Caco-2 (cell line): ENCODE results near the gene ZNF837. TPM values are rescaled to one million over a fixed set of nuclear protein-coding genes. Genes with fewer than 3 reads are reported as not detected.

Source experiments
- BruUV-seq: library from RNA; stranded (reverse); fragments of 400-500 nt; replicated peaks from 2 replicates; lab custom pipeline; 2021; lab: Mats Ljungman, UMichigan
- CTCF ChIA-PET: fragments of 300-600 bp; sonication (Branson Sonifier 250); formaldehyde crosslinking; loops from one replicate; lab custom pipeline; 2022; ENCODE audit warnings: antibody characterized with exemption; lab: Charles Lee
- POLR2A ChIA-PET: fragments of 300-600 bp; sonication (Branson Sonifier 250); formaldehyde crosslinking; loops from one replicate; lab custom pipeline; 2022; ENCODE audit warnings: antibody characterized with exemption; lab: Charles Lee
- DNase-seq, 2 experiments: peaks; one replicate each; pipeline versions ENCODE4 v3.0.0 to v3.0.0-alpha.2; 2020 to 2022
- H3K27me3 ChIP-seq: replicated peaks from 2 replicates; pipeline ENCODE4 v1.6.0; 2011; ENCODE audit warnings: low read length; ENCODE audit not compliant: control insufficient read depth, insufficient read depth
- H3K36me3 ChIP-seq: 2 replicates; pipeline ENCODE4 v1.5.1; 2011; ENCODE audit warnings: low read length; ENCODE audit not compliant: control insufficient read depth, insufficient read depth
- H3K4me1 ChIP-seq: fragments of 250-450 bp; sonication (Bioruptor Pico); 2 replicates; pipeline ENCODE4 v1.5.1; 2020; ENCODE audit warnings: mild to moderate bottlenecking
- H3K4me3 ChIP-seq: 2 replicates; pipeline ENCODE4 v1.5.1; 2011; ENCODE audit warnings: low read depth, mild to moderate bottlenecking, control low read depth, low read length
- H3K9me3 ChIP-seq: fragments of 250-450 bp; sonication (Bioruptor Pico); 2 replicates; pipeline ENCODE4 v1.5.1; 2020; ENCODE audit warnings: mild to moderate bottlenecking, moderate library complexity
- H3K27ac Mint-ChIP-seq: one replicate; pipeline ENCODE4 v1.8.0; 2022; ENCODE audit warnings: mixed read lengths; ENCODE audit not compliant: unreplicated experiment
- H3K27me3 Mint-ChIP-seq: one replicate; pipeline ENCODE4 v1.8.0; 2022; ENCODE audit warnings: mixed read lengths; ENCODE audit not compliant: insufficient read depth, unreplicated experiment
- H3K36me3 Mint-ChIP-seq: one replicate; pipeline ENCODE4 v1.8.0; 2022; ENCODE audit warnings: mild to moderate bottlenecking, mixed read lengths; ENCODE audit not compliant: insufficient read depth, unreplicated experiment
- H3K4me1 Mint-ChIP-seq: one replicate; pipeline ENCODE4 v1.8.0; 2022; ENCODE audit warnings: low read depth, mixed read lengths; ENCODE audit not compliant: unreplicated experiment
- H3K4me3 Mint-ChIP-seq: one replicate; pipeline ENCODE4 v1.8.0; 2022; ENCODE audit warnings: mild to moderate bottlenecking, moderate library complexity, mixed read lengths; ENCODE audit not compliant: unreplicated experiment
- H3K9me3 Mint-ChIP-seq: one replicate; pipeline ENCODE4 v1.8.0; 2022; ENCODE audit warnings: mixed read lengths; ENCODE audit not compliant: unreplicated experiment
- CTCF ChIP-seq, 2 experiments: fragments of 200-600 bp in 1 of 2; IDR thresholded peaks; 1 replicate in 1 of 2; 2 replicates in 1 of 2; pipeline versions ENCODE4 v1.5.1 to v1.8.0; 2011 to 2022; ENCODE audit warnings: antibody characterized with exemption in 1 of 2, control low read depth in 1 of 2, inconsistent platforms in 1 of 2, low read depth in 1 of 2, low read length in 1 of 2, mild to moderate bottlenecking in 1 of 2, moderate library complexity in 1 of 2; ENCODE audit not compliant: insufficient read depth in 1 of 2, severe bottlenecking in 1 of 2, unreplicated experiment in 1 of 2
- intact Hi-C: fragments of 100-400 bp; cut with micrococcal nuclease; formaldehyde crosslinking; loops from one replicate; pipeline ENCODE4 v1.10.0; 2022; ENCODE audit not compliant: unreplicated experiment
- total RNA-seq: library from RNA; stranded (reverse); gene quantifications from 2 replicates; pipeline ENCODE4 v1.2.3, GENCODE V29; 2022

ZNF837 gene
- total RNA-seq, 1 experiment from 2014 or later, result 2.3 TPM

GRCh38 chr19:58396691-58397532, 16.1 kb upstream of the ZNF837 start:
- Histone ChIP-seq H3K4me3 (no peak overlapping the region), H3K4me1 (peaks cover 14% of the 10 kb centered on the region), H3K27me3 (no peaks in the 10 kb centered on the region), H3K36me3 (peaks cover 2% of the 10 kb centered on the region), H3K9me3 (no peaks in the 10 kb centered on the region)
- Mint-ChIP-seq H3K9me3 (no peaks in the 10 kb centered on the region), H3K4me3 (no peak overlapping the region), H3K4me1 (peaks cover 11% of the 10 kb centered on the region), H3K36me3 (peaks cover 74% of the 10 kb centered on the region), H3K27me3 (no peaks in the 10 kb centered on the region), H3K27ac (no peak overlapping the region)
- no peak for TF ChIP-seq CTCF (IDR thresholded peaks at IDR 0.05; ENCODE audit: insufficient read depth in 1 of 2, low read depth in 1 of 2, low read length in 1 of 2, severe bottlenecking in 1 of 2, unreplicated experiment in 1 of 2)
- ChIA-PET POLR2A (no interaction called here), CTCF (no interaction called here)
- intact Hi-C loops, result no loop called here
- DNase-seq, result no peak
- no TSS peak for BruUV-seq

- H3K4me1 Mint-ChIP-seq, result peaks cover 8% of the 10 kb centered on the region
- CTCF ChIA-PET, result no interaction called here
- POLR2A ChIA-PET, result interaction anchor here (0.6 kb wide), 1 partner anchor 34 kb away, joined by 3 read pairs; no protein-coding TSS in a partner anchor
- H3K9me3 Mint-ChIP-seq, result no peaks in the 10 kb centered on the region
- peaks cover 14% of the 10 kb centered on the region for H3K4me1 ChIP-seq
- no peak overlapping the region for H3K4me3 Mint-ChIP-seq
- H3K36me3 Mint-ChIP-seq, result peaks cover 77% of the 10 kb centered on the region
- BruUV-seq, result no TSS peak
- H3K27ac Mint-ChIP-seq, result no peak overlapping the region
- H3K9me3 ChIP-seq, result no peaks in the 10 kb centered on the region
- H3K4me3 ChIP-seq, result no peak overlapping the region
- intact Hi-C loops, result no loop called here
- peaks cover 2% of the 10 kb centered on the region for H3K36me3 ChIP-seq
- H3K27me3 ChIP-seq, result no peaks in the 10 kb centered on the region
- no peak for DNase-seq
- H3K27me3 Mint-ChIP-seq, result no peaks in the 10 kb centered on the region
- TF ChIP-seq CTCF (IDR thresholded peaks at IDR 0.05; ENCODE audit: insufficient read depth in 1 of 2, low read depth in 1 of 2, low read length in 1 of 2, severe bottlenecking in 1 of 2, unreplicated experiment in 1 of 2), result no peak
Measured at GRCh38 chr19:58395979-58396627, 15.3 kb upstream of the ZNF837 start.

DNA sequence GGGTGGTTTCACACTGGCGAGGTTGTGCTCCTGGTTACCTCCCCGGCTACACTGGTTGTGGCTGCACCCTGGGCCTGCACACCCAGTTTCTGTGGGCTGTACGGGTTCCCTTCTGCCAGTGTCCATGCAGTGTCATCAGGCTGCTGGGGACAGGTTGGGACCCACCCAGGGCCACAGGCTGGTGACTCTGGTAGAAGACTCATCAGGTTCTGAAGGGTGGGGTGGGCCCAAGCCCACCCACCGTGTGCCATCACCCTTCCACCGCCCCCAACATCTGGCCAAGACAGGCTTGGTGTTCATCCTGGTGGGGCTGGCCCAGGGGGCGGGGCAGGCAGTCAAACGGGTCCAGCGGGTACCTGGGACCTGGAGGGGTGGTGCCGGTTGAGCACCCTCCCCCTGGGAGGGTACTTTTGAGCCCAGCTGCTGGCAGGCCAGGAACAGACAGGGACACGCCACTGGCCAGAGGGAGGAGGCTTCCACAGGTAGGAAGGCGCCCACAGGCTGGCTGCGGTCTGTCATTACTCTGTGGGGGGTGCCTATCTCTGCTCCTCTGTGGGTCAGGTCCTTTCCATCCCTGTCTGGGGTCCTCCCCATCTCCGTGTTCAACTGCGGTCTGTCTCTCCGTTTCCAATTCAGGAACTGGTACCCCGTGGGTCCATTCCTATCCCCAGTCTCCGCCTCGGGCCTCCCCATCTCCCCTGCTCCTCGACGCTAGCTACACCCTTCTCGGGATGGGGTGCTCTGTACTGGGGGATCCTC, 14.6 kb upstream of the ZNF837 start, which contains the start of gene RNF225:
RNF225 (plus strand) TSS at position 437 of the 759 bp plus-strand sequence. CDS start 434 bp downstream, outside the sequence.
- Mint-ChIP-seq H3K27me3 (no peaks in the 10 kb centered on the region), H3K27ac (peak within 1 kb of the TSS; percentile 76), H3K9me3 (no peaks in the 10 kb centered on the region), H3K36me3 (peaks cover 77% of the 10 kb centered on the region), H3K4me1 (peaks cover 7% of the 10 kb centered on the region), H3K4me3 (no peak within 1 kb of the TSS)
- ChIA-PET POLR2A (interaction anchor here (0.6 to 0.9 kb wide), 2 partner anchors 13 to 33 kb away, joined by 3 read pairs; partner anchors contain the start of gene ZNF584), CTCF (no interaction called here)
- peaks cover 9% of the 10 kb centered on the region for H3K4me1 ChIP-seq
- peaks cover 2% of the 10 kb centered on the region for H3K36me3 ChIP-seq
- intact Hi-C loops, result no loop called here
- no peak for TF ChIP-seq CTCF (IDR thresholded peaks at IDR 0.05; ENCODE audit: insufficient read depth in 1 of 2, low read depth in 1 of 2, low read length in 1 of 2, severe bottlenecking in 1 of 2, unreplicated experiment in 1 of 2)
- H3K9me3 ChIP-seq, result no peaks in the 10 kb centered on the region
- no peak within 1 kb of the TSS for H3K4me3 ChIP-seq
- no TSS peak for BruUV-seq
- peak; percentile 72 to 77 for DNase-seq
- H3K27me3 ChIP-seq, result no peaks in the 10 kb centered on the region
